K562 (cell line): ENCODE measurements around the gene GFRA1. TPM values are rescaled to one million over a fixed set of nuclear protein-coding genes. Genes with fewer than 3 reads are reported as not detected.

Experiments used
- ATAC-seq: fragments of 200-7000 bp; cut with Tn5 transposase; 3 replicates; pipeline ENCODE4 v1.9.1; 2020; ENCODE audit warnings: moderate library complexity
- BruUV-seq: library from RNA; stranded (reverse); fragments of 400-500 nt; replicated peaks from 2 replicates; lab custom pipeline; 2021; lab: Mats Ljungman, UMichigan
- CTCF ChIA-PET: fragments of 300-600 bp; formaldehyde crosslinking; extraction: SDS; loops from one replicate; lab custom pipeline; 2021; ENCODE audit warnings: low intra/inter-chr PET ratio; lab: Yijun Ruan, JAX
- POLR2A ChIA-PET: fragments of 300-600, 350-650 bp; sonication (Branson Sonifier 250); formaldehyde crosslinking; extraction: SDS; loops from one replicate; lab custom pipeline; 2021; ENCODE audit warnings: antibody characterized with exemption, inconsistent platforms; lab: Yijun Ruan, JAX
- DNase-seq, 4 experiments: peaks; one replicate each; pipeline versions ENCODE4 v3.0.0 to v3.0.0-alpha.2; 2011 to 2018; ENCODE audit warnings: low spot score in 3 of 4, mixed read lengths in 3 of 4; ENCODE audit errors: extremely low read depth in 1 of 4
- FAIRE-seq: peaks from 2 replicates; lab custom pipeline; 2011; peaks lifted over from hg19 to GRCh38; lab: Jason Lieb, UNC
- H2AFZ ChIP-seq: 2 replicates; pipeline ENCODE4 v1.6.0; 2011; ENCODE audit warnings: low read depth, low read length, control low read depth, inconsistent platforms
- H3K27ac ChIP-seq: fragments of 200-600 bp; 3 replicates; pipeline ENCODE4 v1.8.0; 2011; ENCODE audit warnings: low read depth, mild to moderate bottlenecking, control low read depth, inconsistent platforms, low read length, moderate library complexity, mixed read lengths; ENCODE audit errors: extremely low read depth
- H3K27me3 ChIP-seq, 2 experiments: fragments of 300-600 bp in 1 of 2; 2 replicates in 1 of 2; 3 replicates in 1 of 2; pipeline versions ENCODE4 v1.6.0 to v1.8.0; 2011; ENCODE audit warnings: inconsistent platforms in 2 of 2, low read length in 2 of 2, mild to moderate bottlenecking in 1 of 2, mixed read lengths in 1 of 2, moderate library complexity in 1 of 2; ENCODE audit not compliant: control insufficient read depth in 2 of 2, insufficient read depth in 2 of 2
- H3K36me3 ChIP-seq: fragments of 300-600 bp; 3 replicates; pipeline ENCODE4 v1.8.0; 2011; ENCODE audit warnings: mild to moderate bottlenecking, low read length, inconsistent platforms; ENCODE audit not compliant: control insufficient read depth, insufficient read depth
- H3K4me1 ChIP-seq, 2 experiments: fragments of 200-600 bp in 1 of 2; replicated peaks in 1 of 2; 2 replicates in 1 of 2; 3 replicates in 1 of 2; pipeline versions ENCODE4 v1.5.1 to v1.8.0; 2011; ENCODE audit warnings: inconsistent platforms in 2 of 2, low read length in 2 of 2, mild to moderate bottlenecking in 1 of 2, mixed read lengths in 1 of 2, moderate library complexity in 1 of 2; ENCODE audit not compliant: control insufficient read depth in 2 of 2, insufficient read depth in 2 of 2
- H3K4me2 ChIP-seq: 2 replicates; pipeline ENCODE4 v1.6.1; 2011; ENCODE audit warnings: low read length, control low read depth, inconsistent platforms, mixed read lengths; ENCODE audit not compliant: insufficient read depth
- H3K4me3 ChIP-seq: fragments of 200-600 bp; sonication (generic), shearing (Covaris generic); 2 replicates; pipeline ENCODE4 v1.5.1; 2016; ENCODE audit warnings: control low read depth, inconsistent platforms
- H3K79me2 ChIP-seq: fragments of 200-600 bp; 3 replicates; pipeline ENCODE4 v1.8.0; 2011; ENCODE audit warnings: low read length, inconsistent platforms; ENCODE audit not compliant: control insufficient read depth, insufficient read depth
- H3K9ac ChIP-seq, 2 experiments: 2 replicates each; pipeline versions ENCODE4 v1.6.0 to v1.6.1; 2011; ENCODE audit warnings: low read depth in 2 of 2, low read length in 2 of 2, control low read depth in 1 of 2, inconsistent platforms in 1 of 2, mild to moderate bottlenecking in 1 of 2, mixed read lengths in 1 of 2; ENCODE audit not compliant: insufficient read depth in 1 of 2
- H3K9me1 ChIP-seq: one replicate; pipeline ENCODE4 v1.6.0; 2011; ENCODE audit warnings: inconsistent platforms, mild to moderate bottlenecking, low read length, moderate library complexity; ENCODE audit not compliant: control insufficient read depth, insufficient read depth
- H3K9me3 ChIP-seq: replicated peaks from 2 replicates; pipeline ENCODE4 v1.5.1; 2011; ENCODE audit warnings: low read depth, low read length, inconsistent platforms; ENCODE audit not compliant: control insufficient read depth, insufficient read depth
- H4K20me1 ChIP-seq: replicated peaks from 2 replicates; pipeline ENCODE4 v1.6.1; 2011; ENCODE audit warnings: low read length, inconsistent platforms, mixed read lengths; ENCODE audit not compliant: control insufficient read depth, insufficient read depth
- ESRRB ChIP-seq: fragments of 250-450 bp; sonication (Bioruptor Pico); IDR thresholded peaks from 2 replicates; pipeline ENCODE4 v1.5.0; 2020; ENCODE audit warnings: mild to moderate bottlenecking, moderate library complexity, borderline replicate concordance
- KLF6 ChIP-seq: fragments of 250-450 bp; sonication (Bioruptor Pico); IDR thresholded peaks from 2 replicates; pipeline ENCODE4 v1.4.0; 2020; ENCODE audit warnings: mild to moderate bottlenecking, moderate library complexity, borderline replicate concordance
- MYBL2 ChIP-seq, 2 experiments: fragments of 450-650 bp in 1 of 2; sonication (generic) in 1 of 2; formaldehyde crosslinking in 1 of 2; IDR thresholded peaks; 2 replicates each; pipeline versions ENCODE4 v1.6.1 to v1.8.1; 2017 to 2022; ENCODE audit warnings: borderline replicate concordance in 1 of 2, inconsistent platforms in 1 of 2, low read depth in 1 of 2, mild to moderate bottlenecking in 1 of 2, missing genetic modification reagents in 1 of 2, moderate library complexity in 1 of 2
- MYNN ChIP-seq, 2 experiments: sonication (generic); formaldehyde crosslinking in 1 of 2; IDR thresholded peaks; 2 replicates each; pipeline versions ENCODE4 v1.5.0 to v1.6.1; 2016 to 2020; ENCODE audit warnings: antibody characterized with exemption in 1 of 2, missing genetic modification reagents in 1 of 2
- NCOR1 ChIP-seq: fragments of 450-650 bp; IDR thresholded peaks from 2 replicates; pipeline ENCODE4 v1.6.1; 2016; ENCODE audit warnings: mild to moderate bottlenecking, moderate library complexity
- POLR2AphosphoS5 ChIP-seq: IDR thresholded peaks from 2 replicates; pipeline ENCODE4 v1.6.1; 2011; ENCODE audit warnings: mild to moderate bottlenecking, low read depth, low read length, moderate library complexity; ENCODE audit not compliant: control insufficient read depth, insufficient read depth
- PRPF4 ChIP-seq: fragments of 200-400 bp; formaldehyde crosslinking; IDR thresholded peaks from one replicate; pipeline ENCODE4 v1.6.1; 2017; ENCODE audit warnings: low read length, low read depth, mild to moderate bottlenecking; ENCODE audit not compliant: insufficient read depth, poor library complexity, severe bottlenecking
- PURB ChIP-seq: sonication (generic); formaldehyde crosslinking; IDR thresholded peaks from 2 replicates; pipeline ENCODE4 v1.9.0; 2021; ENCODE audit warnings: low read depth, mild to moderate bottlenecking, missing genetic modification reagents
- SAFB ChIP-seq: fragments of 200-400 bp; formaldehyde crosslinking; IDR thresholded peaks from 2 replicates; pipeline ENCODE4 v1.6.1; 2017; ENCODE audit warnings: low read depth, low read length, borderline replicate concordance
- SETDB1 ChIP-seq: IDR thresholded peaks from one replicate; pipeline ENCODE4 v1.6.1; 2012; ENCODE audit warnings: low read length, control low read depth, inconsistent platforms
- THRAP3 ChIP-seq: fragments of 450-650 bp; IDR thresholded peaks from 2 replicates; pipeline ENCODE4 v1.6.1; 2016; ENCODE audit warnings: mild to moderate bottlenecking, inconsistent platforms, borderline replicate concordance
- USF2 ChIP-seq: sonication (generic); formaldehyde crosslinking; IDR thresholded peaks from 2 replicates; pipeline ENCODE4 v1.5.0; 2020; ENCODE audit warnings: missing genetic modification reagents
- ZBTB17 ChIP-seq: fragments of 450-650 bp; formaldehyde crosslinking; IDR thresholded peaks from 2 replicates; pipeline ENCODE4 v1.4.0; 2020; ENCODE audit warnings: mild to moderate bottlenecking
- ZNF584 ChIP-seq: fragments of 200-800 bp; sonication (Bioruptor generic); IDR thresholded peaks from 2 replicates; pipeline ENCODE4 v1.6.1; 2016; ENCODE audit warnings: low read depth, mild to moderate bottlenecking, missing genetic modification characterization, missing compliant biosample characterization
- ZNF655 ChIP-seq: fragments of 250-450 bp; sonication (Bioruptor Pico); IDR thresholded peaks from 2 replicates; pipeline ENCODE4 v1.5.0; 2021
- ZNF707 ChIP-seq: fragments of 250-450 bp; sonication (Bioruptor Pico); conservative IDR thresholded peaks from 2 replicates; pipeline ENCODE4 v1.8.0; 2022; ENCODE audit warnings: inconsistent platforms, mild to moderate bottlenecking, moderate library complexity
- WGBS: fragments of 100-300 bp; shearing (Covaris generic); methylation state at CpG from one replicate; pipeline ENCODE4 v1.1.6; 2016; ENCODE audit warnings: low coverage, mixed read lengths; ENCODE audit not compliant: insufficient coverage; ENCODE audit errors: missing lambda C conversion rate; 5-methylcytosine and 5-hydroxymethylcytosine counted together
- in situ Hi-C: fragments of 300-500 bp; cut with MboI; formaldehyde crosslinking; loops from 4 replicates; pipeline ENCODE4 v1.15.0; 2018; ENCODE audit warnings: inconsistent platforms, mixed read lengths
- intact Hi-C: fragments of 100-400 bp; cut with micrococcal nuclease; formaldehyde crosslinking; loops from 2 replicates; pipeline ENCODE4 v1.14.2; 2022
- polyA plus RNA-seq, 8 experiments: library from polyadenylated mRNA; depleted of rRNA in 4 of 8; stranded (reverse) in 5 of 8; unstranded in 3 of 8; fragments of >200 nt; fragmentation: Nextera tagmentation in 2 of 8; fragmentation: Illumina TruSeq in 1 of 8; extraction: Ambion mirVana in 2 of 8; extraction: Trizol in 1 of 8; gene quantifications; 2 replicates each; pipeline versions ENCODE4 v1.2.1 to v1.2.3, GENCODE V29; 2011 to 2014; ENCODE audit warnings: inconsistent platforms in 1 of 8, missing spikeins in 1 of 8
- total RNA-seq, 7 experiments: library from RNA; depleted of rRNA in 6 of 7; stranded (reverse); fragments of >200 nt in 6 of 7; fragmentation: Illumina TruSeq in 2 of 7; extraction: Trizol in 2 of 7; gene quantifications; 2 replicates each; pipeline versions ENCODE4 v1.2.1 to v1.2.3, GENCODE V29; 2011 to 2021; ENCODE audit warnings: low replicate concordance in 1 of 7

GFRA1 gene
- total and polyA plus RNA-seq, 9 of the 15 experiments (the other 6 are each of a cell fraction or from before 2014, with no cell fraction given) = 0.04 TPM; not detected in 8

- BruUV-seq = no TSS peak
- in situ Hi-C loops (no loop called here), intact Hi-C loops (no loop called here)
- Histone ChIP-seq H3K36me3 (no peaks in the 10 kb centered on the region), H3K4me2 (no peak overlapping the region), H4K20me1 (no peaks in the 10 kb centered on the region), H3K9me3 (no peaks in the 10 kb centered on the region), H3K27ac (no peak overlapping the region), H3K9ac (no peak overlapping the region), H3K27me3 (no peaks in the 10 kb centered on the region), H3K9me1 (no peaks in the 10 kb centered on the region), H3K4me3 (no peak overlapping the region), H2AFZ (no peak overlapping the region), H3K4me1 (no peaks in the 10 kb centered on the region), H3K79me2 (no peaks in the 10 kb centered on the region)
- ChIA-PET POLR2A (no interaction called here), CTCF (no interaction called here)
- no peak for TF ChIP-seq ZNF655
- no peak for TF ChIP-seq PURB (CRISPR knock-in tag)
- TF ChIP-seq ZBTB17 (CRISPR knock-in tag) = no peak
- TF ChIP-seq USF2 (CRISPR knock-in tag) = no peak
- no peak for TF ChIP-seq SAFB
- TF ChIP-seq MYNN (IDR thresholded peaks at IDR 0.05) = no peak
- no peak for TF ChIP-seq MYNN (CRISPR knock-in tag; IDR thresholded peaks at IDR 0.05)
- TF ChIP-seq PRPF4 = no peak
- TF ChIP-seq POLR2AphosphoS5 = no peak
- TF ChIP-seq ESRRB (CRISPR knock-in tag) = no peak
- TF ChIP-seq MYBL2 (IDR thresholded peaks at IDR 0.05; ENCODE audit: low read depth) = no peak
- TF ChIP-seq MYBL2 (CRISPR knock-in tag; IDR thresholded peaks at IDR 0.05; ENCODE audit: borderline replicate concordance) = no peak
- TF ChIP-seq KLF6 (CRISPR knock-in tag) = no peak
- no peak for TF ChIP-seq ZNF707 (CRISPR knock-in tag)
- TF ChIP-seq THRAP3 = no peak
- TF ChIP-seq NCOR1 = no peak
- TF ChIP-seq SETDB1 = no peak
- TF ChIP-seq ZNF584 (CRISPR knock-in tag) = no peak
- ATAC-seq = no peak
- 0% methylated on average over 8 of the region's 9 CpGs for WGBS
- no peak for DNase-seq
- FAIRE-seq = no peak
These were observed 193.7 kb downstream of the GFRA1 start for GRCh38 chr10:116079355-116079754.
